Vagina (tissue), 2 donors: ENCODE data around the gene CHMP6. TPM values are rescaled to one million over a fixed set of nuclear protein-coding genes. Genes with fewer than 3 reads are reported as not detected.

Experiments used
- DNase-seq, 2 donors: peaks; one replicate each; pipeline ENCODE4 v3.0.0-alpha.2; 2017; ENCODE audit errors: extremely low spot score in 2 of 2
- H3K27ac ChIP-seq: fragments of 200-600 bp; sonication (generic); one replicate; pipeline ENCODE4 v1.5.1; 2019
- H3K27me3 ChIP-seq: fragments of 200-600 bp; sonication (generic); one replicate; pipeline ENCODE4 v1.5.1; 2019
- H3K36me3 ChIP-seq, 2 donors: fragments of 200-600 bp; sonication (generic); one replicate each; pipeline ENCODE4 v1.5.1; 2017 to 2019
- H3K4me1 ChIP-seq: fragments of 200-600 bp; sonication (generic); one replicate; pipeline ENCODE4 v1.5.1; 2019
- H3K4me3 ChIP-seq, 2 donors: fragments of 200-600 bp; sonication (generic); 1 replicate in 1 of 2; 2 replicates in 1 of 2; pipeline ENCODE4 v1.5.1; 2016 to 2019
- H3K9me3 ChIP-seq: fragments of 200-600 bp; sonication (generic); one replicate; pipeline ENCODE4 v1.5.1; 2019
- CTCF ChIP-seq, 3 experiments: fragments of 450-650 bp in 2 of 3; fragments of 200-600 bp in 1 of 3; sonication (generic) in 1 of 3; IDR thresholded peaks; one replicate each; pipeline ENCODE4 v1.5.1; 2017 to 2019; ENCODE audit warnings: antibody characterized with exemption in 3 of 3, mild to moderate bottlenecking in 2 of 3, moderate library complexity in 2 of 3
- POLR2A ChIP-seq, 2 donors: fragments of 450-650 bp; IDR thresholded peaks; one replicate each; pipeline ENCODE4 v1.6.1; 2017; ENCODE audit warnings: antibody characterized with exemption in 2 of 2, mild to moderate bottlenecking in 2 of 2, moderate library complexity in 2 of 2
- POLR2AphosphoS5 ChIP-seq, 2 donors: sonication (generic); formaldehyde crosslinking; IDR thresholded peaks; one replicate each; pipeline ENCODE4 v1.9.0; 2017; ENCODE audit warnings: antibody characterized with exemption in 2 of 2, mild to moderate bottlenecking in 2 of 2, low read depth in 1 of 2; ENCODE audit not compliant: insufficient read depth in 1 of 2
- intact Hi-C: fragments of 100-400 bp; cut with DNase I; formaldehyde crosslinking; loops from one replicate; pipeline ENCODE4 v1.15.1; 2023
- total RNA-seq: library from RNA; depleted of rRNA; stranded (reverse); fragments of >200 nt; gene quantifications from one replicate; pipeline ENCODE4 v1.2.3, GENCODE V29; 2016

The CHMP6 gene
- total RNA-seq, 1 donor from 2014 or later: 31.7 TPM

- H3K27me3 ChIP-seq: no peaks in the 10 kb centered on the region
- intact Hi-C loops: no loop called here
- no peak for DNase-seq
- no peak overlapping the region for H3K27ac ChIP-seq
- no peak overlapping the region for H3K4me3 ChIP-seq
- TF ChIP-seq POLR2AphosphoS5 (IDR thresholded peaks at IDR 0.05; ENCODE audit: insufficient read depth in 1 of 2, low read depth in 1 of 2) (no peak), POLR2A (IDR thresholded peaks at IDR 0.05) (no peak), CTCF (IDR thresholded peaks at IDR 0.05) (no peak)
- H3K4me1 ChIP-seq: peaks cover 22% of the 10 kb centered on the region
- no peaks in the 10 kb centered on the region for H3K9me3 ChIP-seq
- H3K36me3 ChIP-seq: peaks cover 0 to 37% of the 10 kb centered on the region in 2 donors
Observed at GRCh38 chr17:80946449-80946848, 45.2 kb upstream of the CHMP6 start.

GRCh38 chr17:80947200-80947940 is 44.3 kb upstream of the CHMP6 start:
- Histone ChIP-seq H3K4me1 (peaks cover 15% of the 10 kb centered on the region), H3K27me3 (no peaks in the 10 kb centered on the region), H3K36me3 (peaks cover 0 to 37% of the 10 kb centered on the region in 2 donors), H3K9me3 (no peaks in the 10 kb centered on the region), H3K4me3 (no peak overlapping the region), H3K27ac (no peak overlapping the region)
- no peak for DNase-seq
- TF ChIP-seq POLR2AphosphoS5 (IDR thresholded peaks at IDR 0.05; ENCODE audit: insufficient read depth in 1 of 2, low read depth in 1 of 2): no peak
- intact Hi-C loops: no loop called here

DNA sequence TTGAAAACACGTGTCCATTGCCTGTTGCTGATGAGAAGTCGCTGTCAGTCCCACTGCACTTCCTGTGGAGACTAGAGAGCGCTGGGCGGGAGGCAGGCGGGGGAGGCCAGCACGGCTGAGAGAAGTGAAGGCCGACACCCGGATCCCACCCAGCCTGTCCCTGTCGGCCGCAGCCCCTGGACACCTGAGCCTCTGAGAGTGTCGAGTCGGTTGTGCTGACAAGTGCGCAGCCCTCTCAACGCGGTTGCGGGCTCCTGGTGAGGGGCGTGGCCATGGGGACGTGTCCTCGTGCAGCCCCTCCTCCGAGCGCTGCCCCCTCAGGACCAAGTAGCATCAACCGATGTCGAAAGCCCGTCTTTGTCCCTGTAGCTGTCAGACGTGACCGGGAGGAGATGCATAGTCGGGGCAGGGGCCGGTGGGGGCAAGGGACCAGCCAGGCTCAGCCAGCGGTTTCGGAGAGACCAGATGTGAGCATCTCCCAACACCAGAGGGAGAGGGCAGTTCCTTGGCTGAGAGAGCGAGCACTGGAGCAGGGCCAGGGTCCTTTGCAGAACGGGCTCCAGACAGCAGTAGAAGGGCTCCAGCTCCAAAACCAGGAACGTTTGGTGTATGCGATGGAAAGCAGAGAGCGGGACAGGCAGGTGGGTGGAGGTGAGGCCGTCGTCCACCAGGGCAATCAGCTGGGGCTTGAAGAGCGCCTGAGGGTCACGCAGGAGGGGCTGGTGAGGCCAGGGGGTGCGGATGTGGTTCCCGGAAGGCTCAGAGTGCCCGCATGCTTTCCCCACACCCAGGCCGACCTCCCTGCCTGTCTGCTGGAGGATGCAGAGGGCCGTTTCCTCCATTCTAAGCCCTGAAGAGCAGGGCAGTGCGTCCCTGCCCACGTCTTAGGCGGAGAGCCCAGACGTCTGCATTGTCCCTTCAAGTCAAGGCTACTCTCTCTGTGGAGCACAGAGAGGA is 43.3 kb upstream of the CHMP6 start:
- no peak for DNase-seq
- intact Hi-C loops: no loop called here
- Histone ChIP-seq H3K9me3 (no peaks in the 10 kb centered on the region), H3K27me3 (no peaks in the 10 kb centered on the region), H3K36me3 (peaks cover 0 to 37% of the 10 kb centered on the region in 2 donors), H3K27ac (no peak overlapping the region), H3K4me3 (no peak overlapping the region), H3K4me1 (peaks cover 6% of the 10 kb centered on the region)
- TF ChIP-seq CTCF (IDR thresholded peaks at IDR 0.05): no peak

DNA sequence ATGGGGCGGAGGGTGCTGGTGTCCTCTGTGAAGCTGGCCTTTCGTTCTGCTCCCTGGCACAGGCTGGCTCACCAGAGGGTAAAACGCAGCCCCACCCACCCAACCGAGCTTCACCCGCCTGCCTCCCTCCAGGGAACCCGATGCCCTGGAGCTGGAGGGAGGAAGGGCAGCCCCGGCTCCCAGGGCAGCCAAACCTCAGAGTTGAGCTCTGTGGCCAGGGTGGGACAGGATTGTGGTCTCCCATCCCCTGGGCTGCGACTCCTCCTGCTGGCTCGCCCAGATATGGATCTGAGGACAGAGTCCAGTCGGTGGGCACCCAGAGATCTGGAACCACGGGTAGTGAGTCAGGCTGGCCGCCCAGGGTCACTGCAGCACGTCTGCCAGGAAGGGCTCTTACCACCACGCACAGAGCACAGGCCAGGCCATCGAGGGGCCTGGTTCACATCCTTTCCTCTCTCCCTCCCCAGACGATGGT is 42.6 kb upstream of the CHMP6 start:
- no peak overlapping the region for H3K27ac ChIP-seq
- TF ChIP-seq POLR2A (IDR thresholded peaks at IDR 0.05) (no peak), POLR2AphosphoS5 (IDR thresholded peaks at IDR 0.05; ENCODE audit: insufficient read depth in 1 of 2, low read depth in 1 of 2) (no peak), CTCF (IDR thresholded peaks at IDR 0.05) (no peak)
- peaks cover 0 to 37% of the 10 kb centered on the region in 2 donors for H3K36me3 ChIP-seq
- H3K27me3 ChIP-seq: no peaks in the 10 kb centered on the region
- intact Hi-C loops: no loop called here
- no peaks in the 10 kb centered on the region for H3K9me3 ChIP-seq
- no peak for DNase-seq
- no peak overlapping the region for H3K4me3 ChIP-seq
- H3K4me1 ChIP-seq: peaks cover 4% of the 10 kb centered on the region

- DNase-seq: no peak
- TF ChIP-seq POLR2A (IDR thresholded peaks at IDR 0.05) (no peak), CTCF (IDR thresholded peaks at IDR 0.05) (no peak), POLR2AphosphoS5 (IDR thresholded peaks at IDR 0.05; ENCODE audit: insufficient read depth in 1 of 2, low read depth in 1 of 2) (no peak)
- Histone ChIP-seq H3K27ac (no peak overlapping the region), H3K9me3 (no peaks in the 10 kb centered on the region), H3K27me3 (no peaks in the 10 kb centered on the region), H3K36me3 (peaks cover 0 to 37% of the 10 kb centered on the region in 2 donors), H3K4me1 (no peaks in the 10 kb centered on the region), H3K4me3 (no peak overlapping the region)
- intact Hi-C loops: no loop called here
Observed at GRCh38 chr17:80949451-80950421, 41.9 kb upstream of the CHMP6 start.
